Right lobe of liver (tissue), 6 donors: Measurements from ENCODE around the gene CCDC68. TPM values are rescaled to one million over a fixed set of nuclear protein-coding genes. Genes with fewer than 3 reads are reported as not detected.

Experiments used
- ATAC-seq, 4 donors: fragments of 200-7000 bp; cut with Tn5 transposase; one replicate each; pipeline ENCODE4 v1.9.1; 2020; ENCODE audit warnings: mild to moderate bottlenecking in 4 of 4, moderate library complexity in 4 of 4
- DNase-seq, 3 donors: peaks; one replicate each; pipeline ENCODE4 v3.0.0-alpha.2; 2020
- H3K27ac ChIP-seq, 3 donors: fragments of 200-600 bp; one replicate each; pipeline ENCODE4 v1.8.0; 2022
- H3K27me3 ChIP-seq, 2 donors: fragments of 200-600 bp; one replicate each; pipeline ENCODE4 v1.8.0; 2022
- H3K36me3 ChIP-seq, 4 donors: fragments of 200-600 bp; sonication (generic) in 1 of 4; one replicate each; pipeline versions ENCODE4 v1.5.1 to v1.8.0; 2017 to 2022; ENCODE audit warnings: control low read depth in 1 of 4
- H3K4me1 ChIP-seq, 4 donors: fragments of 200-600 bp; sonication (generic) in 1 of 4; one replicate each; pipeline versions ENCODE4 v1.5.1 to v1.8.0; 2017 to 2022; ENCODE audit warnings: control low read depth in 1 of 4
- H3K4me3 ChIP-seq, 3 donors: fragments of 200-600 bp; one replicate each; pipeline ENCODE4 v1.8.0; 2022
- H3K9me3 ChIP-seq, 4 donors: fragments of 200-600 bp; sonication (generic) in 1 of 4; one replicate each; pipeline versions ENCODE4 v1.5.1 to v1.8.0; 2017 to 2022; ENCODE audit warnings: control low read depth in 1 of 4
- CTCF ChIP-seq, 4 donors: fragments of 200-600 bp in 3 of 4; fragments of 450-650 bp in 1 of 4; IDR thresholded peaks; one replicate each; pipeline versions ENCODE4 v1.5.1 to v1.8.0; 2016 to 2022; ENCODE audit warnings: antibody characterized with exemption in 4 of 4, mild to moderate bottlenecking in 2 of 4
- POLR2A ChIP-seq: fragments of 450-650 bp; IDR thresholded peaks from one replicate; pipeline ENCODE4 v1.6.1; 2017; ENCODE audit warnings: antibody characterized with exemption, mild to moderate bottlenecking
- WGBS: methylation state at CpG from one replicate; pipeline ENCODE4 v1.1.6; 2018; ENCODE audit warnings: low coverage, low lambda C conversion rate; ENCODE audit not compliant: insufficient coverage; ENCODE audit errors: missing lambda C conversion rate; 5-methylcytosine and 5-hydroxymethylcytosine counted together
- intact Hi-C, 2 donors: fragments of 100-400 bp; cut with DNase I; formaldehyde crosslinking; loops; one replicate each; pipeline versions ENCODE4 v1.11.2 to v1.14.1; 2022
- total RNA-seq, 6 experiments: library from RNA; depleted of rRNA in 2 of 6; stranded (reverse); fragments of >200 nt in 2 of 6; fragmentation: NEBNext Ultra II Directional in 3 of 6; extraction: Animal tissue kit (Norgen Biotek cat#: 25700) in 3 of 6; gene quantifications; one replicate each; pipeline versions ENCODE4 v1.1.0 to v1.2.4, GENCODE V29; 2016 to 2023
- donor health status: DM: no; HTN: yes; CAD: no.
- donor health status: DM: no; HTN: no; CAD: no.
- donor health status: DM: no; HTN: no; CAD: no.
- donor health status: DM: no; HTN: yes; CAD: no.
- donor health status: DM: no; HTN: yes; CAD: no.

Gene CCDC68
- total RNA-seq, 6 experiments from 2014 or later: 3.1 to 17.3 (median 9.3) TPM

- Histone ChIP-seq H3K4me1 (no peaks in the 10 kb centered on the region), H3K27me3 (no peaks in the 10 kb centered on the region), H3K36me3 (no peaks in the 10 kb centered on the region), H3K9me3 (no peaks in the 10 kb centered on the region), H3K27ac (no peak overlapping the region), H3K4me3 (no peak overlapping the region)
- no peak for DNase-seq
- ATAC-seq: no peak
- WGBS: 70% methylated on average over 4 of the region's 4 CpGs
- TF ChIP-seq CTCF (IDR thresholded peaks at IDR 0.05) (no peak), POLR2A (no peak)
- intact Hi-C loops: no loop called here
Observed at GRCh38 chr18:54967786-54968185, 8.5 kb upstream of the CCDC68 start.

DNA sequence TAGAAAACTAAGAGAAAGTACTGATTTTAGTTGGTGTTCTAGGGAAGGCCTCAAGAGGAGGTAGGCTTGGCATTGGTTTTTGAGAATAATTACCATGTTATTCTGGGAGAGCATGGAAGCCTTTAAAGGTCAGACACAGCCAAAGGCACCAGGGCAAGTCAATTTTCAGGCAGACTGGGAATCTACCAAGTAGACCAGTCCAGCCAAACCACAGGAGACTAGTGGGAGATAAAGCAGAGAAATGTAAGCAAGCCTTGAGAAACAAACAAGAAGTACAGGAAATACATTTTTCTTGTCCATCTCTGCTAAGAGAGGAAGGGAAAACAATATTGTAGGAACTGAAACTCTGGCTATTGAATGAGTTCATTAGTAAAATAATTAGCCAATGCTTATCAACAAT, 5.5 kb upstream of the CCDC68 start:
- Histone ChIP-seq H3K36me3 (no peaks in the 10 kb centered on the region), H3K9me3 (no peaks in the 10 kb centered on the region), H3K27me3 (no peaks in the 10 kb centered on the region), H3K27ac (no peak overlapping the region), H3K4me3 (no peak overlapping the region), H3K4me1 (no peaks in the 10 kb centered on the region)
- TF ChIP-seq CTCF (IDR thresholded peaks at IDR 0.05) (no peak), POLR2A (no peak)
- DNase-seq (no peak), ATAC-seq (peak in 1 of 4 donors; percentile 22)
- intact Hi-C loops: no loop called here

- intact Hi-C loops: no loop called here
- no peaks in the 10 kb centered on the region for H3K27me3 ChIP-seq
- ATAC-seq (no peak), DNase-seq (no peak)
- WGBS: 78% methylated on average over 9 of the region's 9 CpGs
- peaks cover 0 to 7% (median 0%) of the 10 kb centered on the region in 4 donors for H3K4me1 ChIP-seq
- H3K27ac ChIP-seq: no peak overlapping the region
- H3K9me3 ChIP-seq: no peaks in the 10 kb centered on the region
- H3K36me3 ChIP-seq: no peaks in the 10 kb centered on the region
- TF ChIP-seq CTCF (IDR thresholded peaks at IDR 0.05) (no peak), POLR2A (no peak)
- no peak overlapping the region for H3K4me3 ChIP-seq
Observed at GRCh38 chr18:54962919-54963645, 3.8 kb upstream of the CCDC68 start.

DNA sequence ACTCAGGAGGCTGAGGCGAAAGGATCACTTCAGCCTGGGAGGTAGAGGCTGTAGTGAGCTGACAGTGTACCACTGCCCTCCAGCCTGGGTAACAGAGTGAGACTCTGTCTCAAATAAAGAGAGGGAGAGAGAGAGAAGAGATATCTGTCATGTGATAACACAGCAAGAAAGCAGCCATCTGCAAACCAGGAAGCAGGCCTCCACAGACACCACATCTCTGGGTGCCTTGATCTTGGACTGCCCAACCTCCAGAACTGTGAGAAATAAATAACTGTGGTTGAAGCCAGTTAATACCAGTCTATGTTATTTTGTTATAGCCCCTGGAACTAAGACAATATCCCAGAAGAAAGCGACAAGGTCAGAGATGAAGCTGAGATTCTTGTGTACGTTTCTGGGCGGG, 2.6 kb upstream of the CCDC68 start:
- no peak for TF ChIP-seq CTCF (IDR thresholded peaks at IDR 0.05)
- no peak for TF ChIP-seq POLR2A
- intact Hi-C loops: no loop called here
- no peak overlapping the region for H3K27ac ChIP-seq
- DNase-seq (no peak), ATAC-seq (no peak)
- WGBS: 87% methylated on average over 3 of the region's 4 CpGs
- no peaks in the 10 kb centered on the region for H3K27me3 ChIP-seq
- no peak overlapping the region for H3K4me3 ChIP-seq
- H3K36me3 ChIP-seq: no peaks in the 10 kb centered on the region
- H3K4me1 ChIP-seq: peaks cover 0 to 8% (median 0%) of the 10 kb centered on the region in 4 donors
- no peaks in the 10 kb centered on the region for H3K9me3 ChIP-seq
